Epithelial cell of proximal tubule (primary cell): ENCODE measurements around the gene SLC12A9. TPM values are rescaled to one million over a fixed set of nuclear protein-coding genes. Genes with fewer than 3 reads are reported as not detected.

Source experiments
- DNase-seq: peaks from one replicate; pipeline ENCODE4 v3.0.0-alpha.2; 2011; ENCODE audit warnings: low read depth
- H3K4me3 ChIP-seq: 2 replicates; pipeline ENCODE4 v1.5.1; 2011; ENCODE audit warnings: low read depth, mild to moderate bottlenecking, low read length
- total RNA-seq: library from RNA; depleted of rRNA; stranded (reverse); fragments of >200 nt; gene quantifications from 2 replicates; pipeline ENCODE4 v1.2.3, GENCODE V29; 2015
- TF ChIP-seq, protein P1 (sequence below): conservative IDR thresholded peaks from 2 replicates; pipeline ENCODE4 v1.5.1; 2012; ENCODE audit warnings: low read depth, mild to moderate bottlenecking, low read length

SLC12A9 gene
- total RNA-seq, 1 donor from 2014 or later: 11.4 TPM

DNA sequence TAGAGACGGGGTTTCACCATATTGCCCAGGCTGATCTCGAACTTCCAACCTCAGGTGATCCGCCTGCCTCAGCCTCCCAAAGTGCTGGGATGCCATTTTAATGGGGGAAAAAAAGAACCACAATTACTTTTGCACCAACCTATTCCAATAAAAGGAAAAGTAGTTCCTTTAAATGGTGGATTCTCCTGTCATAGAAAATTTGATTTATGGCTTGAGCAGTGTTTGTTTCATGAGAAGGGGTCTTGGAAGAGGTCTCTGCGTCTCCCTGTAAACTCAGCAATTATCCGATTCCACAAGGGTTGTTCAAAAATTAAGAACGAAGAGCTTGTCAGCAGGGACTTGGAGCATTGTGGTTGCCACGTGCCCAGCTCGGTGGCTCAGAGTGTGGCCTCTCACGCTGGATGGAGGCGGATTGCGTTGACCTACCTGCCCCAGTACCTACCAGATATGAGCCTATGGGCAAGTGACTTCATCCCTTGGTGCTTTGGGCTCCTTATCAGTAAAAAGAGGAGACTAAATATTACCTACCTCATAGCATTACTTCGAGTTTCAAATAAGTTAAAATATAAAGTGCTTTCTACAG, 11.8 kb downstream of the SLC12A9 start:
- H3K4me3 ChIP-seq: no peak overlapping the region
- no peak for DNase-seq
- TF ChIP-seq, protein P1, sequence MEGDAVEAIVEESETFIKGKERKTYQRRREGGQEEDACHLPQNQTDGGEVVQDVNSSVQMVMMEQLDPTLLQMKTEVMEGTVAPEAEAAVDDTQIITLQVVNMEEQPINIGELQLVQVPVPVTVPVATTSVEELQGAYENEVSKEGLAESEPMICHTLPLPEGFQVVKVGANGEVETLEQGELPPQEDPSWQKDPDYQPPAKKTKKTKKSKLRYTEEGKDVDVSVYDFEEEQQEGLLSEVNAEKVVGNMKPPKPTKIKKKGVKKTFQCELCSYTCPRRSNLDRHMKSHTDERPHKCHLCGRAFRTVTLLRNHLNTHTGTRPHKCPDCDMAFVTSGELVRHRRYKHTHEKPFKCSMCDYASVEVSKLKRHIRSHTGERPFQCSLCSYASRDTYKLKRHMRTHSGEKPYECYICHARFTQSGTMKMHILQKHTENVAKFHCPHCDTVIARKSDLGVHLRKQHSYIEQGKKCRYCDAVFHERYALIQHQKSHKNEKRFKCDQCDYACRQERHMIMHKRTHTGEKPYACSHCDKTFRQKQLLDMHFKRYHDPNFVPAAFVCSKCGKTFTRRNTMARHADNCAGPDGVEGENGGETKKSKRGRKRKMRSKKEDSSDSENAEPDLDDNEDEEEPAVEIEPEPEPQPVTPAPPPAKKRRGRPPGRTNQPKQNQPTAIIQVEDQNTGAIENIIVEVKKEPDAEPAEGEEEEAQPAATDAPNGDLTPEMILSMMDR: no peak

DNA sequence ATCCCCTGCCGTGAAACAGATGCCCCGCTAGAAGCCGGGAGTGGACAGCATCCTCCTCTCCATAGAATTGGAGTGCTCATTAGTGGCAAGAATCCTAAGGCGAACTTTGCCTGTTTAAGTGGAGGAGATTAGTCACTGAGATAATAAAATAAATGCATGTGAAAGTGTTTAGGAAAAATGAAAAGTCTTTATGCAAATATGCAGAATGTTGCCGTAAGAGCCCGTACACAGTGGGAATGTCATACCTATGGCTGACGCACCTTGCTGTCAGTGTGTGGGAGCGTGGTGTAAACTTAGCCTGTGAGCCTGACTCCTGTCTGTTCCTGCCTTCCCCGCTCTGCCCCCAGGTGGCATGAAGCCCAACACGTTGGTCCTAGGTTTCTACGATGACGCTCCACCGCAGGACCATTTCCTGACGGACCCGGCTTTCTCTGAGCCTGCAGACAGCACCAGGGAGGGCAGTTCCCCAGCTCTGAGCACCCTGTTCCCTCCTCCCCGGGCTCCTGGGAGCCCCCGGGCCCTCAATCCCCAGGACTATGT, 12.9 kb downstream of the SLC12A9 start:
- DNase-seq: no peak
- TF ChIP-seq, protein P1: peak; percentile 1
- peak overlapping the region; percentile 75 for H3K4me3 ChIP-seq

DNA sequence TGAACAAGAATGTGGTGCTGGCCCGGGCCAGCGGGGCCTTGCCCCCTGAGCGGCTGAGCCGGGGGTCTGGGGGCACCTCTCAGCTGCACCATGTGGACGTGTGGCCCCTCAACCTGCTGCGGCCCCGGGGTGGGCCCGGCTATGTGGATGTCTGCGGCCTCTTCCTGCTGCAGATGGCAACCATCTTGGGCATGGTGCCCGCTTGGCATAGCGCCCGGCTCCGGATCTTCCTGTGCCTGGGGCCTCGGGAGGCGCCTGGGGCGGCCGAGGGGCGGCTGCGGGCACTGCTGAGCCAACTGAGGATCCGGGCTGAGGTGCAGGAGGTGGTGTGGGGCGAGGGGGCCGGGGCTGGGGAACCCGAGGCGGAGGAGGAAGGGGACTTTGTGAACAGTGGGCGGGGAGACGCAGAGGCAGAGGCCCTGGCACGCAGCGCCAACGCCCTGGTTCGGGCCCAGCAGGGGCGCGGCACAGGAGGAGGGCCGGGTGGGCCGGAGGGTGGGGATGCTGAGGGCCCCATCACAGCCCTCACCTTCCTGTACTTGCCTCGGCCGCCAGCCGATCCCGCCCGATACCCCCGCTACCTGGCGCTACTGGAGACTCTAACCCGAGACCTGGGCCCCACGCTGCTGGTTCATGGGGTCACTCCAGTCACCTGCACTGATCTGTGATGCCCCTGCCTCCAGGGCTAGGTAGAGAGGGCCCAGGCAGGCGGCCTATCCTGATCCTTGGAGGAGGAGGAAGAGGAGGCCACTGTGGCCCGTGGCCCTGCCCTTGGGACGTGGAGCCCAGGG, 13.6 kb downstream of the SLC12A9 start:
- TF ChIP-seq, protein P1: no peak
- no peak for DNase-seq
- peak overlapping the region; percentile 75 for H3K4me3 ChIP-seq

DNA sequence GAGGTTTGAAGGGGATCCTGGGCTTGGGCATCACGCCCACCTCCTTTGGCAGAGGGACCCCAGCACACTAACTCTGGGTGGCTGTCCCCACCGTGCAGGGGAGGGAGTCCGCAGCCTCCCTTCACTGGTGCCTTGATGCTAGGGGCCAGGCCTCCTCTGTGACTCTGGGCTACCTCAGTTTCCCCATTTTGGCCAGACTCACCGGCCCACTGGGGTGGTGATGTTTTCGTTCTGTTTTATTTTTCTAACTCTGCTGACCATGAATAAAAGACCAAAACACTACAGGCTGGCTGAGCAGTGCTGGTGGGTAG, 14.2 kb downstream of the SLC12A9 start:
- H3K4me3 ChIP-seq: peak overlapping the region; percentile 75
- no peak for DNase-seq
- TF ChIP-seq, protein P1: no peak

DNA sequence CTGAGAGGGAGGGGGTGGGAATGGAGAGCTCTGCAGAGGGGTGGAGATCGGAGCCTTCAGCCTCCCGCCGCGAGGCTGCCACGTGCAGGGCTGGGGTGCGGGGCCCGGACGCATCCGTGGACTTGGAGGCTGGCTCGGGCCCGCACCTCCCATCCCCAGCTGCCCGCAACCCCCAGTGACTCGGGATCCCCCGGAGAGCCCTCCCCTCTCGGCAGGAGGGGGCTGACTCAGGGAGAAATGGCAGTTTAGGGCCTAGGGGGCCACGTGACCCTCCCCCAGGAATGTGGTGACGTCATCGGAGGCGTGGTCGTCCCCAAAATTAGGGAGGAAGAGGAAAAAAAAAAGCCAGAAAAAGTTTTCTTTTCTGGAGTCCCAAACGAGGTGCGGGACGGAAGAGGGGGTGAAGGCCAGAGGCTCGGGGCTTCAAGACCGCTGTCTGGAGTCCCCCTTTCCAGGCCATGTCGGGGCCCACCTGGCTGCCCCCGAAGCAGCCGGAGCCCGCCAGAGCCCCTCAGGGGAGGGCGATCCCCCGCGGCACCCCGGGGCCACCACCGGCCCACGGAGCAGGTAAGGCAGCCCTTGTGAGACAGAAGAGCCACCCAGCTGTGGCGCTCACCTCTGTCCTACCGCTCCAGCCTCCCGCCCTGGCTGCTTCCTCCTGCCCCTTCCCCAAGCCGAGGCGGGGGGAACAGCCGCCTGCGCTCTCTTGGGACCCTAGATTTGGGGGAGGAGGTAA, 14.7 kb downstream of the SLC12A9 start, which contains the start of gene TRIP6:
TSS of gene TRIP6 (plus strand) at position 348 of the 736 bp plus-strand sequence. CDS start at position 459, 111 bp downstream.
- peak within 1 kb of the TSS; percentile 75 for H3K4me3 ChIP-seq
- no peak for DNase-seq
- TF ChIP-seq, protein P1: no peak

DNA sequence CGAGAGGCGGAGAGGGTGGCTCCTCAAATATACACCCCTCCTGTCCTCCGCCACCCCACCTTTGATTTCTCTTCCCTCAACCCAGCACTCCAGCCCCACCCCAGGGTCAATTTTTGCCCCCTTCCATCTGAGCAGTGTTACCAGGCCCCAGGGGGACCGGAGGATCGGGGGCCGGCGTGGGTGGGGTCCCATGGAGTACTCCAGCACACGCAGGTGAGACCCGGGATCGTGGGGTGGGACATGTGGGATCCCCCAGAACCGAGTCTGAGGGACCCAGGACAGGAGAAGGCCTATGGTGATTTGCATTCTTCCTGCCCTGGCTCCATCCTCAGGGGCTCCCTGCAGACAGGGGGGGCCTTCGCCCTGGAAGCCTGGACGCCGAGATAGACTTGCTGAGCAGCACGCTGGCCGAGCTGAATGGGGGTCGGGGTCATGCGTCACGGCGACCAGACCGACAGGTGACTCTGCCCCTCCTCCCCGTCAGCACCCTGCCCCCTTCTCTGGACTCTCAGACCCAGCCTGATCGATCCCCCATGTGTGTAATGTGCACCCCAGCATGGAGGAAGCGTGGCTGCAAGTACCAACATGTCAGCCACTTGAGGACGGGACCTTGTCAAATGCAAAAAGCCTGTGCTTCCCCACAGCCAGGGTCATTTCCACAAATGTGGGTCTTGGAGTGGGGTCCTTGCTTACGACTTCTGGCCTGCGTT, 15.4 kb downstream of the SLC12A9 start:
- DNase-seq: no peak
- TF ChIP-seq, protein P1: no peak

More for the DNA sequence above, 15.4 kb downstream of the SLC12A9 start:
- peak overlapping the region; percentile 75 for H3K4me3 ChIP-seq
